ENCODE measurements around the gene DRP2. TPM values are rescaled to one million over a fixed set of nuclear protein-coding genes. Genes with fewer than 3 reads are reported as not detected.

Gene DRP2
- total RNA-seq, 4 donors from 2014 or later, result 0.09 to 0.19 TPM; not detected in 2

DNA sequence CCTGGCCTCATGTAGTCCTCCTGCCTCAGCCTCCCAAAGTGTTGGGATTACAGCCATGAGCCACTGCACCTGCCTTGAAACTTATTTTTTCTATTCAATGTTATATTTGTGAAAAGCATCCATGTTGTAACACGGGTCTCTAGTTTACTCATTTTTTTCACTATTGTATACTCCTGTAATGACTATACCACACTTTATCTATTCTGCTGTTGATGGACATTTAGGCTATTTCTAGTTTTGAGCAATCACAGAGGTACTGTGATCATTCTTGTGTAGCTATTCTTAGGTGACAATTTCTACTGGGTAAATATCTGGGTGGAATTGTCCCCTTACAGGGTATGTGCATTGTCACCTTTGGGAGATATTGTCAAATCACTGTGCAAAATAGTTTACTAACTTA, 3.6 kb downstream of the DRP2 start:
- no peak for DNase-seq
- Histone ChIP-seq H3K36me3 (no peaks in the 10 kb centered on the region), H3K4me3 (no peak overlapping the region), H3K27ac (no peak overlapping the region), H3K9me3 (no peaks in the 10 kb centered on the region), H3K4me1 (no peaks in the 10 kb centered on the region), H3K27me3 (no peaks in the 10 kb centered on the region)
- whole genome bisulfite sequencing, 2 donors, result 48 to 85% methylated on average over 1 of the region's 1 CpG
- intact Hi-C loops (cut with DNase I), result no loop called here
- no peak for TF ChIP-seq POLR2A (IDR thresholded peaks at IDR 0.05)
- TF ChIP-seq, protein P1, sequence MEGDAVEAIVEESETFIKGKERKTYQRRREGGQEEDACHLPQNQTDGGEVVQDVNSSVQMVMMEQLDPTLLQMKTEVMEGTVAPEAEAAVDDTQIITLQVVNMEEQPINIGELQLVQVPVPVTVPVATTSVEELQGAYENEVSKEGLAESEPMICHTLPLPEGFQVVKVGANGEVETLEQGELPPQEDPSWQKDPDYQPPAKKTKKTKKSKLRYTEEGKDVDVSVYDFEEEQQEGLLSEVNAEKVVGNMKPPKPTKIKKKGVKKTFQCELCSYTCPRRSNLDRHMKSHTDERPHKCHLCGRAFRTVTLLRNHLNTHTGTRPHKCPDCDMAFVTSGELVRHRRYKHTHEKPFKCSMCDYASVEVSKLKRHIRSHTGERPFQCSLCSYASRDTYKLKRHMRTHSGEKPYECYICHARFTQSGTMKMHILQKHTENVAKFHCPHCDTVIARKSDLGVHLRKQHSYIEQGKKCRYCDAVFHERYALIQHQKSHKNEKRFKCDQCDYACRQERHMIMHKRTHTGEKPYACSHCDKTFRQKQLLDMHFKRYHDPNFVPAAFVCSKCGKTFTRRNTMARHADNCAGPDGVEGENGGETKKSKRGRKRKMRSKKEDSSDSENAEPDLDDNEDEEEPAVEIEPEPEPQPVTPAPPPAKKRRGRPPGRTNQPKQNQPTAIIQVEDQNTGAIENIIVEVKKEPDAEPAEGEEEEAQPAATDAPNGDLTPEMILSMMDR (IDR thresholded peaks at IDR 0.05), result no peak

DNA sequence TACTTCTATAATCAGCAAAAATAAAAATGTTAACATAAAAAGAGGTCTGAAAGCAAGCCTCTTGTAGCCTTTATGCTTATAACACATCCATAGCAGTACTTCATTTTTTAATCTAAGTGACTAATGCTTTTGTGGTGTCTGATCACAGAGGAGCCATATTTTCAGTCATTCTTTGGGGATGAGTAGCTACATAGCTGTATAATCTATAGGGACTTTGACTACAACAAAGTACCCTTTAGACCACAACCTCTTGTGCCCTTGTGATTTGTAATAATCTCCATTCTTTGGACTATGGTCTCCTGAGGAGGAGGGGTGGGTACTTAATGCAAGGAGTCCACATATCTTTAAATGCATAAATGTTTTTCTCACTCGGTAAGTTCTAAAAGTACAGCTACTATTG, 9.6 kb downstream of the DRP2 start:
- Histone ChIP-seq H3K9me3 (no peaks in the 10 kb centered on the region), H3K27ac (no peak overlapping the region), H3K4me1 (no peaks in the 10 kb centered on the region), H3K27me3 (no peaks in the 10 kb centered on the region), H3K36me3 (no peaks in the 10 kb centered on the region), H3K4me3 (no peak overlapping the region)
- no peak for DNase-seq
- 89 to 100% methylated on average over 1 of the region's 1 CpG for WGBS, 2 donors
- intact Hi-C loops (cut with DNase I), result no loop called here
- no peak for TF ChIP-seq POLR2A (IDR thresholded peaks at IDR 0.05)
- TF ChIP-seq, protein P1 (IDR thresholded peaks at IDR 0.05), result no peak

DNA sequence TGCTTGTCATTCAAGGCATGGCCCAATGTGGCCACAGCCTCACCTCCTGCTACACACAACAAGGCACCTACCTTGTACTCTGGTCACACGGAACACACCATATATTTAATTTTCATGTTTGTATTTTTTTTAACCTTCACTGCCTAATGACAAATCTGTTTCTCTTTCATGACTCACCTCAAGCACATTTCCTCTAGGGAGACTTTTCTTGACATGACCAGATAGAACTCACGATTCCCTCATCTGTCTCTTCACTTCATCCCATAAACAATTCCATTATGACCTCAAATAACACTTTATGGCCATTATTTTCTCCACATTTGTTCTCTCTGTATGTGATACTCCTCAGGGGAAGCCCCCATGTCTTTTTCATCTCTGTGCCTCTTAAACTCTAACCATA, 11.1 kb downstream of the DRP2 start:
- WGBS, 2 donors, result 75 to 82% methylated on average over 2 of the region's 2 CpGs
- Histone ChIP-seq H3K4me3 (no peak overlapping the region), H3K4me1 (no peaks in the 10 kb centered on the region), H3K36me3 (no peaks in the 10 kb centered on the region), H3K9me3 (no peaks in the 10 kb centered on the region), H3K27ac (no peak overlapping the region), H3K27me3 (no peaks in the 10 kb centered on the region)
- no peak for DNase-seq
- TF ChIP-seq, protein P1 (IDR thresholded peaks at IDR 0.05), result no peak
- no peak for TF ChIP-seq POLR2A (IDR thresholded peaks at IDR 0.05)
- intact Hi-C loops (cut with DNase I), result no loop called here

DNA sequence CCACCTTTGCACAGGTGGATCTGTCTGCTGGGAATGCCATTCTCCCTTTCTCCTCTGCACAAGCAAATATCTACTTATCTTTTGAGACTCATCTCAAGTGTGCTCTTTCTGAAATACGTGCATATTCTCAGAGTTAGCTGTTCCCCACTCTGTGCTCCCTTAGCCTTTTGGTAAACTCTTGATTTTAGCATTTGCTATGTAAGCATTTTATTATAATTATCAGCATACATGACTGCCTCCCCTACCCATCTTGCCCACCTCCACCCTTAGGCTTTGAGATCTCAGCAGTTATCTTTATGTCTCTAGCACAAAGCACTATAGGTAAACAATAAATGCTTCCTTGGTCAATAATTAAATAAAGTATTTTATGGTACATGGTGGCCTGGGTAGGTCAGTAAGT, 11.5 kb downstream of the DRP2 start:
- TF ChIP-seq, protein P1 (IDR thresholded peaks at IDR 0.05), result no peak
- TF ChIP-seq POLR2A (IDR thresholded peaks at IDR 0.05), result no peak
- no peak overlapping the region for H3K27ac ChIP-seq
- DNase-seq, result no peak
- WGBS, 2 donors, result 75 to 92% methylated on average over 1 of the region's 1 CpG
- no peaks in the 10 kb centered on the region for H3K9me3 ChIP-seq
- no peaks in the 10 kb centered on the region for H3K36me3 ChIP-seq
- H3K4me1 ChIP-seq, result no peaks in the 10 kb centered on the region
- no peak overlapping the region for H3K4me3 ChIP-seq
- intact Hi-C loops (cut with DNase I), result no loop called here
- no peaks in the 10 kb centered on the region for H3K27me3 ChIP-seq

DNA sequence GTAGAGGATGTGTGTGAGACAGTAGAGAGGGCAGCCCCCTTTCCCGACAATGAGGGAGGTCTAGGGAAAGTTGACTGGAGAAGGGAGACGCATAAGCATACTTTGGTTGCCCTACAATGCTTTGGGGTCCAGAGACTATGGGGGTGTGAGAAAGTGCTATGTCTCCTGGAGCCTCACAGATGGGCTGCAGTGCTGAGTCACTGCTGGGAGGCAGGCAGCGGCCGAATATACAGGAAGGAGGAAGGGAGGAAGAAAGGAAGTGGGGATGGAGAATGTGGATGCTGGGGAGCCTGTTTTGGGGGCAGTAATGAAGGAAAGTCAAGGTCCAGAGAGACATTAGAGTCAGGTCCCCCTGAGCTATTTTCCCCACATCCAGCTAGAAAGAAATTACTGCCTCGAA, 12.7 kb downstream of the DRP2 start:
- no peak for TF ChIP-seq POLR2A (IDR thresholded peaks at IDR 0.05)
- TF ChIP-seq, protein P1 (IDR thresholded peaks at IDR 0.05), result no peak
- H3K27ac ChIP-seq, result no peak overlapping the region
- no peak for DNase-seq
- no peaks in the 10 kb centered on the region for H3K4me1 ChIP-seq
- H3K27me3 ChIP-seq, result no peaks in the 10 kb centered on the region
- intact Hi-C loops (cut with DNase I), result no loop called here
- no peaks in the 10 kb centered on the region for H3K36me3 ChIP-seq
- H3K9me3 ChIP-seq, result no peaks in the 10 kb centered on the region
- no peak overlapping the region for H3K4me3 ChIP-seq
- 69 to 73% methylated on average over 4 of the region's 5 CpGs for whole genome bisulfite sequencing, 2 donors

Measured in esophagus squamous epithelium (tissue), 5 donors.